Thyroid gland (tissue), 4 donors: ENCODE measurements around the gene NOC4L. TPM values are rescaled to one million over a fixed set of nuclear protein-coding genes. Genes with fewer than 3 reads are reported as not detected.

Experiments
- DNase-seq, 2 donors: peaks; one replicate each; pipeline ENCODE4 v3.0.0-alpha.2; 2019
- H3K27ac ChIP-seq, 3 donors: fragments of 200-600 bp; sonication (generic); 1 replicate in 2 of 3; 2 replicates in 1 of 3; pipeline ENCODE4 v1.5.1; 2016 to 2019; ENCODE audit warnings: mild to moderate bottlenecking in 1 of 3, moderate library complexity in 1 of 3
- H3K27me3 ChIP-seq: fragments of 200-600 bp; sonication (generic); one replicate; pipeline ENCODE4 v1.5.1; 2019
- H3K36me3 ChIP-seq, 2 donors: fragments of 200-600 bp; sonication (generic); one replicate each; pipeline ENCODE4 v1.5.1; 2016 to 2019
- H3K4me1 ChIP-seq, 2 donors: fragments of 200-600 bp; sonication (generic); one replicate each; pipeline ENCODE4 v1.5.1; 2017 to 2019
- H3K4me3 ChIP-seq, 3 donors: fragments of 200-600 bp; sonication (generic); replicated peaks in 1 of 3; 1 replicate in 2 of 3; 2 replicates in 1 of 3; pipeline ENCODE4 v1.5.1; 2016; ENCODE audit warnings: mild to moderate bottlenecking in 1 of 3
- H3K9me3 ChIP-seq: fragments of 200-600 bp; sonication (generic); one replicate; pipeline ENCODE4 v1.5.1; 2017
- POLR2A ChIP-seq, 2 donors: fragments of 450-650 bp; IDR thresholded peaks; one replicate each; pipeline ENCODE4 v1.6.1; 2017; ENCODE audit warnings: antibody characterized with exemption in 2 of 2, mild to moderate bottlenecking in 2 of 2, moderate library complexity in 1 of 2
- WGBS, 2 donors: methylation state at CpG; one replicate each; pipeline ENCODE4 v1.1.5; 2017; 5-methylcytosine and 5-hydroxymethylcytosine counted together
- intact Hi-C: fragments of 100-400 bp; cut with DNase I; formaldehyde crosslinking; loops from one replicate; pipeline ENCODE4 v1.15.1; 2023
- total RNA-seq, 4 donors: library from RNA; depleted of rRNA; stranded (reverse); fragments of >200 nt; gene quantifications; one replicate each; pipeline ENCODE4 v1.2.3, GENCODE V29; 2016
- TF ChIP-seq, protein P1 (sequence below), 6 experiments: fragments of 200-600 bp in 3 of 6; fragments of 450-650 bp in 3 of 6; sonication (generic) in 3 of 6; IDR thresholded peaks; one replicate each; pipeline ENCODE4 v1.5.1; 2016 to 2019; ENCODE audit warnings: antibody characterized with exemption in 6 of 6, mild to moderate bottlenecking in 2 of 6, inconsistent platforms in 1 of 6, moderate library complexity in 1 of 6

Gene NOC4L
- total RNA-seq, 4 donors from 2014 or later: 9.3 to 22.4 (median 10.1) TPM

- Histone ChIP-seq H3K27me3 (no peaks in the 10 kb centered on the region), H3K36me3 (peaks cover 20 to 23% of the 10 kb centered on the region in 2 donors), H3K27ac (peak overlapping the region in 2 of 3 donors; percentile 80 to 83), H3K4me1 (peaks cover 18 to 21% of the 10 kb centered on the region in 2 donors), H3K9me3 (no peaks in the 10 kb centered on the region), H3K4me3 (peak overlapping the region; percentile 45 to 94 (median 92))
- WGBS, 2 donors: 5% methylated on average over 12 to 17 of the region's 17 CpGs
- intact Hi-C loops: loop anchor here (10.0 kb wide), 2 partner anchors 60 to 350 kb away; partner anchors contain the start of gene FBRSL1
- DNase-seq: no peak
- TF ChIP-seq, protein P1, sequence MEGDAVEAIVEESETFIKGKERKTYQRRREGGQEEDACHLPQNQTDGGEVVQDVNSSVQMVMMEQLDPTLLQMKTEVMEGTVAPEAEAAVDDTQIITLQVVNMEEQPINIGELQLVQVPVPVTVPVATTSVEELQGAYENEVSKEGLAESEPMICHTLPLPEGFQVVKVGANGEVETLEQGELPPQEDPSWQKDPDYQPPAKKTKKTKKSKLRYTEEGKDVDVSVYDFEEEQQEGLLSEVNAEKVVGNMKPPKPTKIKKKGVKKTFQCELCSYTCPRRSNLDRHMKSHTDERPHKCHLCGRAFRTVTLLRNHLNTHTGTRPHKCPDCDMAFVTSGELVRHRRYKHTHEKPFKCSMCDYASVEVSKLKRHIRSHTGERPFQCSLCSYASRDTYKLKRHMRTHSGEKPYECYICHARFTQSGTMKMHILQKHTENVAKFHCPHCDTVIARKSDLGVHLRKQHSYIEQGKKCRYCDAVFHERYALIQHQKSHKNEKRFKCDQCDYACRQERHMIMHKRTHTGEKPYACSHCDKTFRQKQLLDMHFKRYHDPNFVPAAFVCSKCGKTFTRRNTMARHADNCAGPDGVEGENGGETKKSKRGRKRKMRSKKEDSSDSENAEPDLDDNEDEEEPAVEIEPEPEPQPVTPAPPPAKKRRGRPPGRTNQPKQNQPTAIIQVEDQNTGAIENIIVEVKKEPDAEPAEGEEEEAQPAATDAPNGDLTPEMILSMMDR (IDR thresholded peaks at IDR 0.05): no peak
- no peak for TF ChIP-seq POLR2A (IDR thresholded peaks at IDR 0.05)
Observed at GRCh38 chr12:132144810-132145168, 532 bp downstream of the NOC4L start.

GRCh38 chr12:132145334-132145733 lies 1.1 kb downstream of the NOC4L start:
- WGBS, 2 donors: 81 to 82% methylated on average over 7 of the region's 7 CpGs
- H3K4me1 ChIP-seq: peaks cover 18 to 21% of the 10 kb centered on the region in 2 donors
- DNase-seq: peak in 1 of 2 donors; percentile 3
- peaks cover 16 to 18% of the 10 kb centered on the region in 2 donors for H3K36me3 ChIP-seq
- intact Hi-C loops: loop anchor here (10.0 kb wide), 2 partner anchors 61 to 349 kb away; partner anchors contain the start of gene FBRSL1
- no peaks in the 10 kb centered on the region for H3K27me3 ChIP-seq
- no peaks in the 10 kb centered on the region for H3K9me3 ChIP-seq
- H3K27ac ChIP-seq: no peak overlapping the region
- TF ChIP-seq, protein P1 (IDR thresholded peaks at IDR 0.05): no peak
- no peak for TF ChIP-seq POLR2A (IDR thresholded peaks at IDR 0.05)
- H3K4me3 ChIP-seq: peak overlapping the region in 1 of 3 donors; percentile 92

GRCh38 chr12:132146098-132146497 lies 1.8 kb downstream of the NOC4L start:
- no peak for TF ChIP-seq POLR2A (IDR thresholded peaks at IDR 0.05)
- TF ChIP-seq, protein P1 (IDR thresholded peaks at IDR 0.05): no peak
- no peak for DNase-seq
- H3K27me3 ChIP-seq: no peaks in the 10 kb centered on the region
- intact Hi-C loops: loop anchor here (10.0 kb wide), 2 partner anchors 61 to 349 kb away; partner anchors contain the start of gene FBRSL1
- H3K9me3 ChIP-seq: no peaks in the 10 kb centered on the region
- peaks cover 8 to 11% of the 10 kb centered on the region in 2 donors for H3K36me3 ChIP-seq
- no peak overlapping the region for H3K27ac ChIP-seq
- peaks cover 18 to 21% of the 10 kb centered on the region in 2 donors for H3K4me1 ChIP-seq
- no peak overlapping the region for H3K4me3 ChIP-seq
- WGBS, 2 donors: 96 to 97% methylated on average over 24 of the region's 24 CpGs

DNA sequence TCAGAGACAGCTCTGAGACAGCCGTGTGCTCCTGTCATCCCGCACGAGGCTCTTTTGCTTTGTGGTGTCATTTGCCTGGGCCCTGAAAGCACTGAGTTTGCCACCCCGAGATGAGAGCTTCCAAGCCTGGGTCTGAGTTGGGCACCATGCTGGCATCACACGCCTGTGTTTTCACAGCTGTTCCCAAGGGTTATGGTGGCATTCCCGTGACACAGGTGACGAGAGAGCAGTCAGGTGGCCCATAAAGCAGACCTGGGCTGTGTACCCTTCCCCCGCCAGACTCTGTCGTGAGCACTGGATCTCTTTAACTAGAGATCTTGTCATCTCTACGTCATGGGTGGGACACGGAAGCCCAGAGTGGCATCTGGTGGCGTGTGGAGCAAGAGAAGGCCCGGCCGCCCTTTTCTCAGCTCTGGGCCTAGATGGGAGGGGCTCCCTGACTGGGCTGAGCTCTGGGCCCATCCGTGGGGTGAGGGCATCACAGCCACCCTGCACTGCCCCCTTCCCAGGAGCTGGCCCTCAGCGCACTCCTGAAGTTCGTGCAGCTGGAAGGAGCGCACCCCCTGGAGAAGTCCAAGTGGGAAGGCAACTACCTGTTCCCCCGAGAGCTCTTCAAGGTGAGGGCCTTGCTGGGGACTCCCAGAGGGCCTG lies 2.6 kb downstream of the NOC4L start:
- intact Hi-C loops: loop anchor here (10.0 kb wide), 2 partner anchors 62 to 348 kb away; partner anchors contain the start of gene FBRSL1
- no peak overlapping the region for H3K4me3 ChIP-seq
- DNase-seq: peak in 1 of 2 donors; percentile 1
- H3K27me3 ChIP-seq: no peaks in the 10 kb centered on the region
- H3K4me1 ChIP-seq: peaks cover 18 to 21% of the 10 kb centered on the region in 2 donors
- peaks cover under 1 to 3% of the 10 kb centered on the region in 2 donors for H3K36me3 ChIP-seq
- 94 to 98% methylated on average over 12 to 15 of the region's 19 CpGs for WGBS, 2 donors
- no peak for TF ChIP-seq POLR2A (IDR thresholded peaks at IDR 0.05)
- TF ChIP-seq, protein P1 (IDR thresholded peaks at IDR 0.05): no peak
- H3K27ac ChIP-seq: no peak overlapping the region
- H3K9me3 ChIP-seq: no peaks in the 10 kb centered on the region
